ENCODE measurements around the gene CSMD2. TPM values are rescaled to one million over a fixed set of nuclear protein-coding genes. Genes with fewer than 3 reads are reported as not detected.

CSMD2 gene
- polyA plus RNA-seq, 10 donors, result 0.52 to 2.2 (median 0.84) TPM

DNA sequence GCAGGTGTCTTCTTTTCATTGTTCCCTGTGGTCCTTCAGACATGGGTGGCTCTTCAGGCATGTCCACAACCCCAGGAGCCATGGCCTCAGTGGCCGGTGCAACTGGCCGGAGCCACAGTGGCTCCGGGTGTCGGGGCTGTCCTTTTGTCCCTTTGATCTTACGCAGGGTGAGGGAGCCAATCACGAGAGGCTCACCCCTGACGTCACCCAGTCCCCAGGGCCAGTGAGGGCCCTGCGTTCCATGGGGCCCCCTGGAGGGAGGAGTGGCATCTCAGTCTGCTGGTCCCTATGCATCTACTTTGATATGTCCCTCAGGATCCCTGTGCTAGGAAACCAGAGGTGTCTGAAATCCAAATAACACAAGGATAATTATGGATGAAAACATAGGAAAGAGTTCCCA lies 663.3 kb downstream of the CSMD2 start:
- DNase-seq, result no peak

DNA sequence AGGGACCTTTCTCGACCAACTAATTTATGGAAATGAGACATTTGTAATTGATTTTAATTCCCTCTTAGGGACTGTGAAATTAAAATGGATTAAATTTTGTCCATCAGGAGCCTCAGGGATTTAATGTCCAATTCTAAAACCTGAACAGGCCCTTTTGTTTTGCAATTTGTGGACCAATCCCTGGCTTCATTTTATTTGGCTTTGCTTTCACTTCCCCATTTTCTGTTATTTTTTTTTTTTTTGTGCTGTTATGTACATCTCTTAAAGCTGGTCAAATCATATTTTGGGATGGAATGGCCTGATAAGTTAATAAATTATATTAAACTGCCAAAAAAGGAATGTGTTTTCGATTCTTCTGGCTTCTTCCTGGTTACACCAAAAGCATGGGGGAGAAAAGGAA lies 663.7 kb downstream of the CSMD2 start:
- no peak for DNase-seq

DNA sequence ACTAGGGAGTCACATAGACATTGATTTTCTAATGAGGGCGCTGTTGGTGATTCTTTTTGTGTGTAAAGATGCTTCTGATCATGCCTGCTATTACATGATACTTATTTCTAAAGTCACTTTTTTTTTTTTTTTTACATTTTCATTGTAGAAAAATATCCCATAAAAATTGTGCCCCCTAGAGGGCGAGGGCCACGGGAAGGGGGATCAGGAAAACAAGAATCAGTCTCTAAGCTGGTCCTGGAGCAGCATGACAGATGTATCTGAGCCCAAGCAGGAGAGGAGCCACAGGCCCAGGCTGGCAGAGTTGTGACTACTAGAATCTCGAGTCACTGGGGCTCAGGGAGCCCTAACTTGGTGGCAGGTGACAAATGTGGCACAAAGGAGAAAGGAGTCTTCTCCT lies 664.5 kb downstream of the CSMD2 start:
- no peak for DNase-seq

DNA sequence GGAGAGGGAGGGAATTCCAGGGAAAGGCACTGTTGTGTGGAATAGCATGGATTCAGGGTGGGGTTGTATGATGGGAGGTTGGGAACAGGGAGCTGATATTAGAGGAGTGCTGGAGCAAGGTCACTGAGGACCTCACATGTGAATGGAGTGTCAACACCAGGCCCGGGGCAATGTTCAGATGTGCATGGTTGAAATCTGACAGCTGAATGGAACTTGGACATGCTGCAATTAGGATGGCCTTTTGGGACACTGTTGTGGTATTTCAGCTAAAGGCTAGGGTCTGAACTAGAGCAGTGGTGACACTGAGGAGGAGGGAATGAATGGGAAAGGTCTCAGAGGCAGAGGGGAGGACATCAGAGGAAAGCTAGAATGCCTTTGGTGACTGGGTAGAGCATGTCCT lies 667.6 kb downstream of the CSMD2 start:
- DNase-seq, result no peak

DNA sequence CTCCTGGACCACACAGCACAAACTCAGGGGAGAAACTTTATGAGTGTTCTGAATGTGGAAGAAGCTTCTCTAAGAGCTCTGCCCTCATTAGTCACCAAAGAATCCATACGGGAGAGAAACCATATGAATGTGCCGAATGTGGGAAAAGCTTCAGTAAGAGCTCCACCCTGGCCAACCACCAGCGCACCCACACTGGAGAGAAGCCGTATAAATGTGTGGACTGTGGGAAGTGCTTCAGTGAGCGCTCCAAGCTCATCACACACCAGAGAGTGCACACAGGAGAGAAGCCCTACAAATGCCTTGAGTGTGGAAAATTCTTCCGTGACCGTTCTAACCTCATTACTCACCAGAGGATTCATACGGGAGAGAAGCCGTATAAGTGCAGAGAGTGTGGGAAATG lies 670.1 kb downstream of the CSMD2 start:
- DNase-seq, result no peak

DNA sequence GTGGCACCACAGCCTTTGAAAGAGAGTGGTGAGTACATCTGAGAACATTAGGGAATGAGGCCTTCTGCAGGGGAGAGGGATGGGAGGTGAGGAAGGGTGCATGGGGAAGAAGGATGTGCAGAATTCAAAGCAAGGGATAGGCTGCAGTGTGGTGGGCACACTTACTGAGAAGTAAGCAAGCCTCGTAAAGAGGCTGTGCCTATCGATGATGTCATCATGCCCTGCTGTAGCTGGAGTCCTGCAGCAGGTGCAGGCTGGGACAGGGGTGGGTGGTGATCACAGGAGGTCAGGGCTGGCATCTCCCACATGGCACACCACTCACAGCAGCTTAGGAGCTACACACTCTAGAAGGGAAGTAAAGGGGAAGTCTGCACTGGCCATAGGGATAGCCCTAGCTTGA lies 676.4 kb downstream of the CSMD2 start:
- no peak for DNase-seq

DNA sequence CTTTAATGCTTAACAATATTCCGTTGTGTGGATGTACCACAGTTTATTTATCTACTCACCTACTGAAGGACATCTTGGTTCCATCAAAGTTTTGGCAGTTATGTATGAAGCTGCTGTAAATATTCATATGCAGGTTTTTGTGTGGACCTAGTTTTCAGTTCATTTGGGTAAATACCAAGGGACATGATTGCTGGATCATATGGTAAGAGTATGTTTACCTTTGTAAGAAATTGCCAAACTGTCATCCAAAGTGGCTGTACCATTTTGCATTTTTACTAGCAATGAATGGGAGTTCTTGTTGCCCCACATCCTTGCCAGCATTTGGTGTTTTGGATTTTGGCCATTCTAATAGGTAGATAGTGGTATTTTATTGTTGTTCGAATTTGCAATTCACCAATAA lies 682.6 kb downstream of the CSMD2 start:
- no peak for DNase-seq

DNA sequence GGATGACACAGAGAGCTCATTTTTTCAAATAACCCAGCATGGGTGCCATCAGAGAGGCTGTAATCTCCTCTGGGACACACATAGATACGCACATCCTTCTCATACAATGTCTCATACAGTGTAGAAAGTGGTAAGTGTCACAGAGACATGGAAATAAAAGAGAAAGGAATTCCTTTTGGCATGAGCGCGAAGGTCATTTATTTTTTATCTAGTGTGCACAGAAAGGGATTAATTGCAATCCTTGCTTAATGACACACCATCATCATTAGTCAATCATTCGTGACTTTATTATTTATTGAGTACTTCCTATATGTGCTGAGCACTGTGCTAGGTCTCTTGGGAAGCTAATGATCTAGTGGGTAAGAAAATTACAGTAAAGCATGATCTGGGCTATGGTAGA lies 687.6 kb downstream of the CSMD2 start:
- no peak for DNase-seq

DNA sequence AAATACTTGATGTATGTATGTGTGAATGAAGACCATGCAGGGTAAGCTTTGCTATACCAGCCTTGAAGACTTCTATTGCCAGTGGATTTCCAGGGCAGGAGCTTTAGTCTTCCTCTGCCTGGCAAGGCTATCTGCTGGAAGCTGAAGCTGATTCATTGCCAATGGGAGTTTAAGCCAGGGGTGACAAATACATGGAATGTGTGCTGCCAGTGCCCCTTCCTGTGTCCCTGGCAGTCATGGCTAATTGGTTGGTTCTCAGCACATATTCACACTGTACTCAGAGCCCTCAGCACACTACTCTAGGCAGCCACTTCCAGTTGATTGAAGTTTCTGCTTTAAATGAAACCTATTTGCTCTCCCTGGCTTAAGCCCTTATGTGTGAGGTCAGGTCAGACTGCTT lies 691.1 kb downstream of the CSMD2 start:
- no peak for DNase-seq

DNA sequence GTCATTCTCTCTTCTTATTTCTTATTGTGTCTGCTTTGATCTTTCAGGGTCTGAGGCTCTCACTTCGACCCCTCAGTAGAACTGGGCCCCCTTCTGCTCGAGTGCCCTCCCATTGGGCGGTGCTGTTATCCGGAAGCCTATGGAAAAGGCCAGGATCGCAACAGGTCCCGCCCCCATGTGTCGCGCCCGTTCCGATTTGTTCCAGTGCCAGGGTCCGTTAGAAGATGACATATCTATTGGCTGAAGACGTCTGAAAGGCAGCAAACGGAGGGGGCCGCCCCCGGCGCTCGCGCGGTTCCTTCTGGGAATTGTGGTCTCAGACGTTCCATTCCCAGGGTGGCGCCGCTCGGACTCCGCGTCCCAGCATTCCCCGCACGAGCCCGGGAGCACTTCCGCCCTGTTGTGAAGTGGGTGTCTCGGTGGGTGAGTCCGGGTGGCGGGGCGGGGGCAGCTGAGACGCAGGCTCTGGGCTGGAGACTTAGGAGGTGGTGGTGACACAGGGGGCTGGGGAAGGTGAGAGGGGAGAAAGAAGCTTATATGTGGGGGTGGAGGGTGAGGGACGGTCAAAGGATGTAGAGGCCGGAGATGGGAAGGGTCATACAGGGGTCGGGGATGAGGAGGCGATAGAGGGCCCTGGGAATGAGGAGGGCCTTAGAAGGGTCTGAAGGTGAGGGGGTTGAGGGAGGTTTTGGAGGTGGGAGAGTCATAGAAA lies 692.6 kb downstream of the CSMD2 start, which contains the start of gene ZSCAN20:
Gene ZSCAN20, plus strand, starts transcription at position 377 of the 712 bp plus-strand sequence. CDS start 6,644 bp downstream, outside the sequence.
- peak; percentile 98 to 99 (median 98) for DNase-seq

DNA sequence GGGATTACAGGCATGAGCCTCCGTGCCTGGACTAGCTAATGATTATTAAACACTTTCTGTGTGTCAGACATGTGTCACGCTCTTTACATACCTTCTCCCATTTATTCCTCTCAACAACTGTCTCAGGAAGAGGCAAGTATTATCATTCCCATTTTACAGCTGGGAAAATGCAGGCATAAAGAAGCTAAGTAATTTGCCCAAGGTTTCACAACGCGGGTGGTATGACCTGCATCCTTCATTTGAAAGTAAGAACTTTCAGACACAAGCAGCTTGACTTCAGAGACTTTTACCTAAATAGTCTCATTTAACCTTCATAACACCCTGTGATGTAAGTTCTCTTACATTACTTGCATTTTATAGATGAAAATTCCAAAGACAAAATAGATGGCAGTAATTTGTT lies 693.6 kb downstream of the CSMD2 start:
- DNase-seq, result no peak

DNA sequence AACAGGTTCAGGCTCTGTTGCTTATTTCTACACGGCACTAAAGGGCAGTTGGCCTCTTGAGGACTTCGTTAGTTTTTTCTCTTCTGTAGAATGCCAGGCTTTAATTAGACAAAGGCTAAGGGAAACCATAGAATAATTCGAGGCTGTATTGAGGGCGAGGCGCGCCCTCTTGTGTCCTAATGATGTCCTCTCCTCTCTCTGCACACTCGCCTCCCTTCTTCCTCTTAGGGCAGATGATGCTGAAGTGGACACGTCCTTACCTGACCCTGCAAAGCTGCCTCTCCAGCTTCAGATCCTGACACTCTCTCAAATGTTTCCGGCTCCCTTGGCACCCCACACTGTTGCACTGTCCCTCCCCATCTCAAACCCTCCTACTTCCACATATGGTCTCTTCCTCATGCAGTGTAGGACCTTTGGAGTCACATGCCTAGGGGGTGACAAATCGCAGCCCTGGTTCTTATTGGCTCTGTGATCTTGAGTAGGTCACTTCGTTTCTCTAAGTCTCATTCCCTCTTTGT lies 694.5 kb downstream of the CSMD2 start:
- DNase-seq, result peak; percentile 79 to 92 (median 88)

DNA sequence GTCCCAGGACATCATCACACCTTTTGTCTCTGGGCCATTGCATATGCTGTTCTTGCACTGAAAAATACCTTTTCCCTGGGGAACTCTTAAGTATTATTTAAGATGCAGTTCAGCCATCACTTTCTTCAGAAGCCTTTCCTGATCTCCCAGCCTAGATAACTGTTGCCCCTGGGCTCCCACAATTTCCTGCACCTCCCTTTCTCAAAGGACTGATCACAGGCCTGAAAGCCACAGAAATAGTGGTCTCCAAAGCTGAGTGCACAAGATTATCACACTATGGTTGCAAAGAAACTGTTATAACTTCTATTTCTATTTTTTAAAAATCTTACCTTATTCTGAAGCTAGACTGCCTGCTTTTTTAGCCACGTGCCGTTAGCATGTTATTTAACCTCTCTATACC lies 695.3 kb downstream of the CSMD2 start:
- no peak for DNase-seq

DNA sequence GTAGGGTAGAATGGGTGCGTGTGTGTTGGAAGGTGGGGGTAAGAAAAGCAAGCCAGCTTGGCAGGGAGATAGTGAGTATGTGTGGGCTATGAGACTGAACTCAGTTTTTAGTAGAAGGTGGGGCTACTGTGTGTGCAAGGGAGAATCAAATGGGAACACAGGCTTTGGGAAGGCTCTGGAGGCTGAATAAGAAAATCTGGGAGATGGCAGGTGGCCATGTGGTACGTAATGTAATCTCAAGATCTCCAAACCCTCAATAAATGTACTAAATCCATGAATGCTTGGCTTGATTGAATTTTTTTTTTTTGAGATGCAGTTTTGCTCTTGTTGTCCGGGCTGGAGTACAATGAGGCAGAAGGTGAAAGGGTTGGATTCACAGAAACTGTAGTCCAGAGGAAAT lies 696.1 kb downstream of the CSMD2 start:
- peak in 2 of 3 donors; percentile 63 to 77 for DNase-seq

DNA sequence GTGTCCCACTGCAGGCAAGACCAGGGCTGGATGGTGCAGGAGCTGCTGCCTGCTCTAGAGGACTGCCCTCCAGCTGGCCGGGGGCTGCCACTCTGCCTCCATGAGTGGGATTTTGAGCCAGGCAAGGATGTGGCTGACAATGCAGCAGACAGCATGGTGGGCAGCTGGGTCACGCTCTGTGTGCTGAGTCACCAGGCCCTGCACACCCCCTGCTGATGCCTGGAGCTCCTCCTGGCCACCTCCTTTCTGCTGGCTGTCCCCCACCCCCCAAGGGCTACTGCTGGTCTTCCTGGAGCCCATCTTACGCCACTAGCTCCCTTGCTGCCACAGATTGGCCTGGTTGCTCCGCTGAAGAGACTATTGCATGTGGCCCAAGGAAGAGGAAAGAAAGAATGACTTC lies 696.5 kb downstream of the CSMD2 start:
- no peak for DNase-seq

DNA sequence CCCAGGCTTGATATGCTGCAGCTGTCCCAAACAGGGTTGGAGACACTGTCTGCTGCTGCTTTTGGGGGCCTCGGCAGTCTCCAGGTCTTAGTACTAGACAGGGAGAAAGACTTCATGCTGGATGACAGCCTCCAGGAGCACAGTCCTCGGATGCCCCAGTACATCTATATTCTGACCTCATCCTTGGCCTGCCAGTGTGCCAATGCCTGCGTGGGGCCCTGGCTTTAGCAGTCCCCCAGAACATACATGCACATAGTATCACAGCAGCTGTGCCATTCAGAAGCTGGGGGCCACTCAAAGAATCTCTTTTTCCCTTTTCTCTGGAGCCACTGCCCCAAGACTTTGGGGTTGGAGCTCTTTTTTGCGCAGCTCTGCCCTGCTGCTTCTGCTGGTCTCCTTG lies 697.0 kb downstream of the CSMD2 start:
- no peak for DNase-seq

DNA sequence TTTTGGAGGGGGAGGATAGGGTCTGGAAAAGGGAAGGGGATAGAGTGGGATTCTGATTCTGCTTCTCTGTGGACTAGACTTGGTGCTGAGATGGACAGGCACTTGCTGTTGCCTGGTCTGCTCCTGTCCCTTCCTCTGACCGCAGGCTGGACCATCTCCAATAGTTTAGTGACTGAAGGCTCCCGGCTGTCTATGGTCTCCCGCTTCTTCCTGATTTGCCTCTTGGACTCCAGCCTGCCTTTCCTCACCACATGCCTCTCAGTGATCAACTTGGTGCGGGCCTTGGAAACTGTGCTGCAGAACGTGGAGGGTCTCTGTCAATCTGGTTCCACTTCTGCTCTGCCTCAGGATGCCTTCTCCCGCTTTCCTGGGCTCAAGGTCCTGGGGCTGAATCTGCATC lies 698.9 kb downstream of the CSMD2 start:
- no peak for DNase-seq

DNA sequence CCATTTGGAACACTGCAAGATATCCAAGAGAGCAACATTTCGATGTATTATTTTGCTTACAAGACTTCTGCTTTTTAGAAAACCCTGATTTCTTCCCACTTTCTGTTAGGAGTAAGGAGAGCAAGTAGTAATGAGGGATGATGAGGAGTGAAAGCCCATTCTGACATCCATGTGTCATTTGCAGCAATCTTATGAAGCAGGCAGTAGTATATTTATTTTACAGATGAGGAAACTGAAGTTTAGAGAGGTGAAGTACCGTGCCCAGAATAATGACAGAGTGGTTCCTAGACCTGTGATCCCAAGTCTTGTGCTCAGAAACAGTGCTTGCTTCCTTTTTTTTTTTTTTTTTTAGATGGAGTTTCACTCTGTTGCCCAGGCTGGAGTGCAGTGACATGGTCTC lies 699.7 kb downstream of the CSMD2 start:
- no peak for DNase-seq

DNA sequence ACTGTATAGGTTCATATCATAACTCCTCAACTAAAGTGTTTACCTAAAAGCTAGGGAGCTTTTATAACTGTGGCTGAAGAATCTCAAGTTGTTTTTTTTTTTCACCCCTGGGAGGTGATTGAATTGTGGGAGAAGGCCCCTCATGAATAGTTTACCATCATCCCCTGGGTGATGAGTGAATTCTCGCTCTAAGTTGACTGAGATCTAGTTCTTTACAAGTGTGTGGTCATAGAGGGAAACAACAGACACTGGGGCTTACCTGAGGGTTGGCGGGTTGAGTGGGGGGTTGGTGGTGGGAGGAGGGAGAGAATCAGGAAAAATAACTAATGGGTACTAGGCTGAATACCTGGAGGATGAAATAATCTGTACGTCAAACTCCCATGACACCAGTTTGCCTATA lies 700.5 kb downstream of the CSMD2 start:
- DNase-seq, result no peak

Other genes with a start within 250 kb of the CSMD2 start
- gene C1orf94, start 11.7 kb upstream of the CSMD2 start, polyA plus RNA-seq (ENCODE audit: insufficient read length in 10 of 10), result under 1 TPM in 3 of 10 donors, not detected in 7; 0.08 to 0.10 (median 0.09) TPM

Measured in muscle of back (tissue), 11 donors.